H1 (cell line): ENCODE measurements around the gene ROR1. TPM values are rescaled to one million over a fixed set of nuclear protein-coding genes. Genes with fewer than 3 reads are reported as not detected.
A peak's percentile ranks its signal among the peaks of the same experiment; 100 is the strongest.

ENCODE experiments used
- polyA plus RNA-seq, 7 experiments: library from polyadenylated mRNA; depleted of rRNA in 3 of 7; stranded (reverse) in 5 of 7; unstranded in 2 of 7; fragments of >200 nt in 5 of 7; fragments of 200-250 nt in 2 of 7; gene quantifications; 1 replicate in 5 of 7; 2 replicates in 1 of 7; 4 replicates in 1 of 7; pipeline versions ENCODE4 v1.2.1 to v1.2.3, GENCODE V29; 2011 to 2013; ENCODE audit warnings: missing spikeins in 2 of 7, mixed read lengths in 2 of 7
- total RNA-seq: library from RNA; stranded (reverse); fragmentation: NEBNext Ultra II Directional; extraction: Animal tissue kit (Norgen Biotek cat#: 25700); gene quantifications from 2 replicates; pipeline ENCODE4 v1.2.1, GENCODE V29; 2021
- TF ChIP-seq, protein P1 (sequence below): fragments of 300-600 bp; sonication (generic); IDR thresholded peaks from 2 replicates; pipeline ENCODE4 v1.7.1; 2012; ENCODE audit warnings: low read length, moderate library complexity, mild to moderate bottlenecking, inconsistent platforms; ENCODE audit not compliant: insufficient replicate concordance

The ROR1 gene
- total and polyA plus RNA-seq, 2 of the 8 experiments (the other 6 are each of a cell fraction or from before 2014, with no cell fraction given): 33.6 to 73.6 TPM

DNA sequence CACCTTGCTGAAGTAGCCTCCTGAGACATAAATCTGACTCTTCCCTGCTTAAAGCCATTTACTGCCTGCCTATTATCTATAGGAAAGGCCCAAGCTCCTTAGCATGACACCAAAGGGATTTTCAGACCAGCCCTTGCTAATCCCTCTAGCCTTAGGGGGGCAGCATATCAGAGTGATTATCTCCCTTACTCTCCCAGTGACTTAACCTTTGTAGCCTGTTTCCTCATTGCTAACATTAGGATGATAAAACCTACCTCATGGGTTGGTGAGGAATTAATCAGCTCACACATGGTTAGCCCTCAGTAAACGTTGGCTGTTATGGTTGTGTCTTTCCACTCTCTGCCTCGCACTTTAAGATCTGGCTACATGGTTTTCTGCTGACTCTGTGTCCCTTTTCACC lies 70.1 kb downstream of the ROR1 start (continued):
- TF ChIP-seq, protein P1, sequence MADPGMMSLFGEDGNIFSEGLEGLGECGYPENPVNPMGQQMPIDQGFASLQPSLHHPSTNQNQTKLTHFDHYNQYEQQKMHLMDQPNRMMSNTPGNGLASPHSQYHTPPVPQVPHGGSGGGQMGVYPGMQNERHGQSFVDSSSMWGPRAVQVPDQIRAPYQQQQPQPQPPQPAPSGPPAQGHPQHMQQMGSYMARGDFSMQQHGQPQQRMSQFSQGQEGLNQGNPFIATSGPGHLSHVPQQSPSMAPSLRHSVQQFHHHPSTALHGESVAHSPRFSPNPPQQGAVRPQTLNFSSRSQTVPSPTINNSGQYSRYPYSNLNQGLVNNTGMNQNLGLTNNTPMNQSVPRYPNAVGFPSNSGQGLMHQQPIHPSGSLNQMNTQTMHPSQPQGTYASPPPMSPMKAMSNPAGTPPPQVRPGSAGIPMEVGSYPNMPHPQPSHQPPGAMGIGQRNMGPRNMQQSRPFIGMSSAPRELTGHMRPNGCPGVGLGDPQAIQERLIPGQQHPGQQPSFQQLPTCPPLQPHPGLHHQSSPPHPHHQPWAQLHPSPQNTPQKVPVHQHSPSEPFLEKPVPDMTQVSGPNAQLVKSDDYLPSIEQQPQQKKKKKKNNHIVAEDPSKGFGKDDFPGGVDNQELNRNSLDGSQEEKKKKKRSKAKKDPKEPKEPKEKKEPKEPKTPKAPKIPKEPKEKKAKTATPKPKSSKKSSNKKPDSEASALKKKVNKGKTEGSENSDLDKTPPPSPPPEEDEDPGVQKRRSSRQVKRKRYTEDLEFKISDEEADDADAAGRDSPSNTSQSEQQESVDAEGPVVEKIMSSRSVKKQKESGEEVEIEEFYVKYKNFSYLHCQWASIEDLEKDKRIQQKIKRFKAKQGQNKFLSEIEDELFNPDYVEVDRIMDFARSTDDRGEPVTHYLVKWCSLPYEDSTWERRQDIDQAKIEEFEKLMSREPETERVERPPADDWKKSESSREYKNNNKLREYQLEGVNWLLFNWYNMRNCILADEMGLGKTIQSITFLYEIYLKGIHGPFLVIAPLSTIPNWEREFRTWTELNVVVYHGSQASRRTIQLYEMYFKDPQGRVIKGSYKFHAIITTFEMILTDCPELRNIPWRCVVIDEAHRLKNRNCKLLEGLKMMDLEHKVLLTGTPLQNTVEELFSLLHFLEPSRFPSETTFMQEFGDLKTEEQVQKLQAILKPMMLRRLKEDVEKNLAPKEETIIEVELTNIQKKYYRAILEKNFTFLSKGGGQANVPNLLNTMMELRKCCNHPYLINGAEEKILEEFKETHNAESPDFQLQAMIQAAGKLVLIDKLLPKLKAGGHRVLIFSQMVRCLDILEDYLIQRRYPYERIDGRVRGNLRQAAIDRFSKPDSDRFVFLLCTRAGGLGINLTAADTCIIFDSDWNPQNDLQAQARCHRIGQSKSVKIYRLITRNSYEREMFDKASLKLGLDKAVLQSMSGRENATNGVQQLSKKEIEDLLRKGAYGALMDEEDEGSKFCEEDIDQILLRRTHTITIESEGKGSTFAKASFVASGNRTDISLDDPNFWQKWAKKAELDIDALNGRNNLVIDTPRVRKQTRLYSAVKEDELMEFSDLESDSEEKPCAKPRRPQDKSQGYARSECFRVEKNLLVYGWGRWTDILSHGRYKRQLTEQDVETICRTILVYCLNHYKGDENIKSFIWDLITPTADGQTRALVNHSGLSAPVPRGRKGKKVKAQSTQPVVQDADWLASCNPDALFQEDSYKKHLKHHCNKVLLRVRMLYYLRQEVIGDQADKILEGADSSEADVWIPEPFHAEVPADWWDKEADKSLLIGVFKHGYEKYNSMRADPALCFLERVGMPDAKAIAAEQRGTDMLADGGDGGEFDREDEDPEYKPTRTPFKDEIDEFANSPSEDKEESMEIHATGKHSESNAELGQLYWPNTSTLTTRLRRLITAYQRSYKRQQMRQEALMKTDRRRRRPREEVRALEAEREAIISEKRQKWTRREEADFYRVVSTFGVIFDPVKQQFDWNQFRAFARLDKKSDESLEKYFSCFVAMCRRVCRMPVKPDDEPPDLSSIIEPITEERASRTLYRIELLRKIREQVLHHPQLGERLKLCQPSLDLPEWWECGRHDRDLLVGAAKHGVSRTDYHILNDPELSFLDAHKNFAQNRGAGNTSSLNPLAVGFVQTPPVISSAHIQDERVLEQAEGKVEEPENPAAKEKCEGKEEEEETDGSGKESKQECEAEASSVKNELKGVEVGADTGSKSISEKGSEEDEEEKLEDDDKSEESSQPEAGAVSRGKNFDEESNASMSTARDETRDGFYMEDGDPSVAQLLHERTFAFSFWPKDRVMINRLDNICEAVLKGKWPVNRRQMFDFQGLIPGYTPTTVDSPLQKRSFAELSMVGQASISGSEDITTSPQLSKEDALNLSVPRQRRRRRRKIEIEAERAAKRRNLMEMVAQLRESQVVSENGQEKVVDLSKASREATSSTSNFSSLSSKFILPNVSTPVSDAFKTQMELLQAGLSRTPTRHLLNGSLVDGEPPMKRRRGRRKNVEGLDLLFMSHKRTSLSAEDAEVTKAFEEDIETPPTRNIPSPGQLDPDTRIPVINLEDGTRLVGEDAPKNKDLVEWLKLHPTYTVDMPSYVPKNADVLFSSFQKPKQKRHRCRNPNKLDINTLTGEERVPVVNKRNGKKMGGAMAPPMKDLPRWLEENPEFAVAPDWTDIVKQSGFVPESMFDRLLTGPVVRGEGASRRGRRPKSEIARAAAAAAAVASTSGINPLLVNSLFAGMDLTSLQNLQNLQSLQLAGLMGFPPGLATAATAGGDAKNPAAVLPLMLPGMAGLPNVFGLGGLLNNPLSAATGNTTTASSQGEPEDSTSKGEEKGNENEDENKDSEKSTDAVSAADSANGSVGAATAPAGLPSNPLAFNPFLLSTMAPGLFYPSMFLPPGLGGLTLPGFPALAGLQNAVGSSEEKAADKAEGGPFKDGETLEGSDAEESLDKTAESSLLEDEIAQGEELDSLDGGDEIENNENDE: peak; percentile 36
